ENCODE measurements around the gene LRRC38. TPM values are rescaled to one million over a fixed set of nuclear protein-coding genes. Genes with fewer than 3 reads are reported as not detected.

LRRC38 gene
- total RNA-seq, 1 experiment from 2014 or later, result 2.6 TPM

DNA sequence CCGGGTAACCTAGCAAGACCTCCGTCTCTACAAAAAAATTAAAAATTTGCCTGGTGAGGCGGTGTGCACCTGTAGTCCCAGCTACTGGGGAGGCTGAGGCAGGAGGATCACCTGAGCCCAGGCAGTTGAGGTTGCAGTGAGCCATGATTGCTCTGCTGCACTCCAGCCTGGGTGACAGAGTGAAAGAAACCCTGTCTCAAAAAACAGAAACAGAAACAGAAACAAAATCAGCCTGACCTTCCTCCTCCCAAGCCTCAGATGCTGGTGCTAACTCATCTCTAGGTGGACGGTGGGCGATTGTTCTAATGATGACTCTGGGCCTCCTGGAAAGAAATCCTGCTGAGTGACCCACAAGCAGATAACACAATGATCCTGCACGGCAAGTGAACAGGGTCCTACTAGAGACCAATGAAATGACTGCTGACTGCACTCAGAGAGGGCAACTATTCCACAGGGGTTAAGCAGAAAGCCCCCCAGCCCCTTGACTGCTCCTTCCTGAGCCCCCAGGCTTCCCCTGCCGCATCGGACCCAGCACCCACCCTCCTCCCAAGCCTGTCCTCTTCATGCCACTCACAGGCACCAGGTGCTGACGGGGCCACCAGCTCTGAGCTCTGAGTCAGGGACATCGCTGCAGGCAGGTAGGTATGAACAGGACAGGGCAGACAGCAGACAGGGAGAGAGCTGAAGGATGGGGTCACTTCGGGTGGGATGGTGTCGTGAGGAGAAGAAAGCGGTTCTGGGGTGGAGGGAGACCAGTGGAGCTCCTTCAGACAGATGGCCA, 27.8 kb upstream of the LRRC38 start:
- Histone ChIP-seq H3K9ac (ENCODE audit: low read length) (no peak overlapping the region), H3K27me3 (ENCODE audit: low read length) (peaks cover 18% of the 10 kb centered on the region), H3K9me3 (ENCODE audit: low read length) (no peaks in the 10 kb centered on the region), H3K4me3 (ENCODE audit: low read length) (no peak overlapping the region), H3K27ac (ENCODE audit: low read length) (no peak overlapping the region), H3K4me2 (ENCODE audit: low read length) (no peak overlapping the region), H3K79me2 (ENCODE audit: low read length) (no peaks in the 10 kb centered on the region), H2AFZ (ENCODE audit: low read length) (no peak overlapping the region), H4K20me1 (ENCODE audit: low read length) (no peaks in the 10 kb centered on the region), H3F3A (ENCODE audit: low read length, unreplicated experiment) (no peaks in the 10 kb centered on the region), H3K9me2 (replicated peaks; ENCODE audit: low read length) (no peaks in the 10 kb centered on the region), H3K36me3 (ENCODE audit: low read depth, low read length) (no peaks in the 10 kb centered on the region), H3K4me1 (ENCODE audit: insufficient read depth, low read length) (no peaks in the 10 kb centered on the region)
- intact Hi-C loops (cut with micrococcal nuclease), result no loop called here
- DNase-seq (no peak), ATAC-seq (no peak)
- CTCF ChIA-PET, result no interaction called here
- POLR2A ChIA-PET (ENCODE audit: unreplicated experiment), result no interaction called here
- TF ChIP-seq EZH2phosphoT487 (IDR thresholded peaks at IDR 0.05; ENCODE audit: borderline replicate concordance, low read length) (no peak), EZH2 (IDR thresholded peaks at IDR 0.05; ENCODE audit: low read length, unreplicated experiment) (no peak)
- TF ChIP-seq, protein P1, sequence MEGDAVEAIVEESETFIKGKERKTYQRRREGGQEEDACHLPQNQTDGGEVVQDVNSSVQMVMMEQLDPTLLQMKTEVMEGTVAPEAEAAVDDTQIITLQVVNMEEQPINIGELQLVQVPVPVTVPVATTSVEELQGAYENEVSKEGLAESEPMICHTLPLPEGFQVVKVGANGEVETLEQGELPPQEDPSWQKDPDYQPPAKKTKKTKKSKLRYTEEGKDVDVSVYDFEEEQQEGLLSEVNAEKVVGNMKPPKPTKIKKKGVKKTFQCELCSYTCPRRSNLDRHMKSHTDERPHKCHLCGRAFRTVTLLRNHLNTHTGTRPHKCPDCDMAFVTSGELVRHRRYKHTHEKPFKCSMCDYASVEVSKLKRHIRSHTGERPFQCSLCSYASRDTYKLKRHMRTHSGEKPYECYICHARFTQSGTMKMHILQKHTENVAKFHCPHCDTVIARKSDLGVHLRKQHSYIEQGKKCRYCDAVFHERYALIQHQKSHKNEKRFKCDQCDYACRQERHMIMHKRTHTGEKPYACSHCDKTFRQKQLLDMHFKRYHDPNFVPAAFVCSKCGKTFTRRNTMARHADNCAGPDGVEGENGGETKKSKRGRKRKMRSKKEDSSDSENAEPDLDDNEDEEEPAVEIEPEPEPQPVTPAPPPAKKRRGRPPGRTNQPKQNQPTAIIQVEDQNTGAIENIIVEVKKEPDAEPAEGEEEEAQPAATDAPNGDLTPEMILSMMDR (conservative IDR thresholded peaks at IDR 0.05; ENCODE audit: low read depth, low read length), result no peak
- no TSS peak for BruUV-seq (replicated peaks)

DNA sequence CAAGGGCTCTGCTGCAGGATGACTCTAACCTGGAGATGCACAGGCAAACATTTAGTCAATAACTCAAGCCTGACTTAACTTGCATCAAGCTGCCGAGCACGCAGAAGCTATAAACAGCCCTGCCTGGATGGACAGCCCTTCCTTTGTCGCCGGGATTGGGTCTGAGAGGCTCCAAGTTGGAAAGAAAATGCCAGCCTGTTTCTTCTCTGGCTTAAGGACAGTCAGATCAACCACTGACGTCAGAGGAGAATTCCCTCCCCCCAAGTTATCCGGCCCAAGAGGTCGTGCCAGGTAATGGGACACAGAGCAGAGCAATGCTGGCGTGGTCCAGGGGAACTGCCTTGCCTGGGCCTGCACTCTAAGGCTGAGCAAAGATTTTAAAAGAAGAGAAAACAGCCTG, 27.1 kb upstream of the LRRC38 start:
- H3K79me2 ChIP-seq (ENCODE audit: low read length), result no peaks in the 10 kb centered on the region
- H3K27me3 ChIP-seq (ENCODE audit: low read length), result peaks cover 20% of the 10 kb centered on the region
- H3K27ac ChIP-seq (ENCODE audit: low read length), result no peak overlapping the region
- no peak overlapping the region for H3K9ac ChIP-seq (ENCODE audit: low read length)
- intact Hi-C loops (cut with micrococcal nuclease), result no loop called here
- no peak overlapping the region for H3K4me3 ChIP-seq (ENCODE audit: low read length)
- ChIA-PET POLR2A (ENCODE audit: unreplicated experiment) (no interaction called here), CTCF (no interaction called here)
- no peaks in the 10 kb centered on the region for H3K9me2 ChIP-seq (replicated peaks; ENCODE audit: low read length)
- DNase-seq, result no peak
- no peaks in the 10 kb centered on the region for H3K9me3 ChIP-seq (ENCODE audit: low read length)
- no peak overlapping the region for H2AFZ ChIP-seq (ENCODE audit: low read length)
- H3K4me1 ChIP-seq (ENCODE audit: insufficient read depth, low read length), result no peaks in the 10 kb centered on the region
- H3K4me2 ChIP-seq (ENCODE audit: low read length), result no peak overlapping the region
- H3F3A ChIP-seq (ENCODE audit: low read length, unreplicated experiment), result no peaks in the 10 kb centered on the region
- H4K20me1 ChIP-seq (ENCODE audit: low read length), result no peaks in the 10 kb centered on the region
- no TSS peak for BruUV-seq (replicated peaks)
- TF ChIP-seq EZH2 (IDR thresholded peaks at IDR 0.05; ENCODE audit: low read length, unreplicated experiment) (no peak), EZH2phosphoT487 (IDR thresholded peaks at IDR 0.05; ENCODE audit: borderline replicate concordance, low read length) (no peak)
- TF ChIP-seq, protein P1 (conservative IDR thresholded peaks at IDR 0.05; ENCODE audit: low read depth, low read length), result no peak
- ATAC-seq, result no peak
- H3K36me3 ChIP-seq (ENCODE audit: low read depth, low read length), result no peaks in the 10 kb centered on the region

DNA sequence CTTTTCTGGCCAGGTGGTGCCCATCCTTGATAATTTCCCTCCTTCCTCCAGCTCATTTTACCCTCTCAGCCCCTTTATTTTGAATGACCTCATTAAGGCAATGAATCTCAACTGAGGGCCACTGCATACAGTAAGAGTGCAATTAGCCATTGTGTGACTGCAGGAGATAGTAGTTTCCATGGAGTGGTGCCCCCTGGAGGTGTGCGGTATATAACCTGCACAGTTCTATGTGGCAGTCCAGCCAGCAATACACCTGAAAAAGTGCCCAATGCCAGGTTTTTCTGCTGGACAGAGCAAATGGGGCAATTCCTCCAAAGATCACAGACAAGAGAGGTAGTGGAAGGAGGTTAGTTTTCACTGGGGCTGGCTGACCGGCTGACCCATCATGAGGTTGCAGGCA, 25.9 kb upstream of the LRRC38 start:
- Histone ChIP-seq H3K27ac (ENCODE audit: low read length) (no peak overlapping the region), H3K9me2 (replicated peaks; ENCODE audit: low read length) (no peaks in the 10 kb centered on the region), H3K4me2 (ENCODE audit: low read length) (no peak overlapping the region), H3K9ac (ENCODE audit: low read length) (no peak overlapping the region), H3K9me3 (ENCODE audit: low read length) (no peaks in the 10 kb centered on the region), H2AFZ (ENCODE audit: low read length) (no peak overlapping the region), H4K20me1 (ENCODE audit: low read length) (no peaks in the 10 kb centered on the region), H3K79me2 (ENCODE audit: low read length) (no peaks in the 10 kb centered on the region), H3K4me1 (ENCODE audit: insufficient read depth, low read length) (no peaks in the 10 kb centered on the region), H3K4me3 (ENCODE audit: low read length) (no peak overlapping the region), H3F3A (ENCODE audit: low read length, unreplicated experiment) (no peaks in the 10 kb centered on the region), H3K27me3 (ENCODE audit: low read length) (peaks cover 25% of the 10 kb centered on the region), H3K36me3 (ENCODE audit: low read depth, low read length) (no peaks in the 10 kb centered on the region)
- BruUV-seq (replicated peaks), result no TSS peak
- no peak for DNase-seq
- ChIA-PET CTCF (no interaction called here), POLR2A (ENCODE audit: unreplicated experiment) (no interaction called here)
- TF ChIP-seq, protein P1 (conservative IDR thresholded peaks at IDR 0.05; ENCODE audit: low read depth, low read length), result peak; percentile 38; the same call in 1 of the 2 replicates
- no peak for TF ChIP-seq EZH2phosphoT487 (IDR thresholded peaks at IDR 0.05; ENCODE audit: borderline replicate concordance, low read length)
- no peak for ATAC-seq
- intact Hi-C loops (cut with micrococcal nuclease), result no loop called here
